Body of pancreas (tissue), 4 donors: ENCODE results near the gene MAP3K12.

ENCODE experiments used
- POLR2A ChIP-seq, 3 donors: fragments of 450-650 bp; IDR thresholded peaks; one replicate each; pipeline ENCODE4 v1.6.1; 2016; ENCODE audit warnings: antibody characterized with exemption in 3 of 3, mild to moderate bottlenecking in 2 of 3
- TF ChIP-seq, protein P1 (sequence below), 7 experiments: fragments of 450-650 bp in 4 of 7; fragments of 200-600 bp in 3 of 7; sonication (generic) in 3 of 7; IDR thresholded peaks; one replicate each; pipeline ENCODE4 v1.5.1; 2016 to 2019; ENCODE audit warnings: antibody characterized with exemption in 7 of 7

DNA sequence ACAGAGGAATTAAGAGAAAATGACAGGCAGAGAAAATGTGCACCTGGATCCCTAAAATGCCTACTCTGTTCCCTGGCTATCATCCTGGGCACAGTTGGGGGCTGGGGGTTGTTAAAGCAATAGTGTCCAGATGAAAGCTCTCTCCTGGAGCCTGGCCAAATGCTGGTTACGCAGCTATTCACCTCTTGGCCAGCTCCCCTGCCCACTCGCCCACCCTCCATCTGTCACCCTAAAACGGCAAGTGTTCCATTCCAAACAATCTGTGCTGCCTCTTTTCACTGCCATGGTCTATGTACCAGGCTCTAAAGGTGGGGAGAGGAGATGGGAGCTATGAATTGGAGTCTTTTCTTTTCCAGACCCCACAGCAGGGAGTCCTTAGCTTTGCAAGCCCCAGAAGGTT is 32.8 kb upstream of the MAP3K12 start:
- TF ChIP-seq, protein P1, sequence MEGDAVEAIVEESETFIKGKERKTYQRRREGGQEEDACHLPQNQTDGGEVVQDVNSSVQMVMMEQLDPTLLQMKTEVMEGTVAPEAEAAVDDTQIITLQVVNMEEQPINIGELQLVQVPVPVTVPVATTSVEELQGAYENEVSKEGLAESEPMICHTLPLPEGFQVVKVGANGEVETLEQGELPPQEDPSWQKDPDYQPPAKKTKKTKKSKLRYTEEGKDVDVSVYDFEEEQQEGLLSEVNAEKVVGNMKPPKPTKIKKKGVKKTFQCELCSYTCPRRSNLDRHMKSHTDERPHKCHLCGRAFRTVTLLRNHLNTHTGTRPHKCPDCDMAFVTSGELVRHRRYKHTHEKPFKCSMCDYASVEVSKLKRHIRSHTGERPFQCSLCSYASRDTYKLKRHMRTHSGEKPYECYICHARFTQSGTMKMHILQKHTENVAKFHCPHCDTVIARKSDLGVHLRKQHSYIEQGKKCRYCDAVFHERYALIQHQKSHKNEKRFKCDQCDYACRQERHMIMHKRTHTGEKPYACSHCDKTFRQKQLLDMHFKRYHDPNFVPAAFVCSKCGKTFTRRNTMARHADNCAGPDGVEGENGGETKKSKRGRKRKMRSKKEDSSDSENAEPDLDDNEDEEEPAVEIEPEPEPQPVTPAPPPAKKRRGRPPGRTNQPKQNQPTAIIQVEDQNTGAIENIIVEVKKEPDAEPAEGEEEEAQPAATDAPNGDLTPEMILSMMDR (IDR thresholded peaks at IDR 0.05) = no peak
- TF ChIP-seq POLR2A (IDR thresholded peaks at IDR 0.05) = no peak
